DND-41 (cell line): Measurements from ENCODE around the gene KIR3DL3.
"Not testable (repeated sequence)": the region's sequence is repeated elsewhere in the genome, so short reads cannot be mapped to it uniquely, and the experiment has no call there.

ENCODE experiments used
- EZH2 ChIP-seq: IDR thresholded peaks from 3 replicates; pipeline ENCODE4 v1.6.1; 2012; ENCODE audit warnings: borderline replicate concordance, low read depth, mild to moderate bottlenecking, moderate library complexity, low read length, inconsistent platforms; ENCODE audit not compliant: severe bottlenecking
- TF ChIP-seq, protein P1 (sequence below): IDR thresholded peaks from 2 replicates; pipeline ENCODE4 v1.5.1; 2012; ENCODE audit warnings: borderline replicate concordance, low read length, moderate library complexity, mild to moderate bottlenecking; ENCODE audit not compliant: poor library complexity, severe bottlenecking; ENCODE audit errors: extremely low read depth

DNA sequence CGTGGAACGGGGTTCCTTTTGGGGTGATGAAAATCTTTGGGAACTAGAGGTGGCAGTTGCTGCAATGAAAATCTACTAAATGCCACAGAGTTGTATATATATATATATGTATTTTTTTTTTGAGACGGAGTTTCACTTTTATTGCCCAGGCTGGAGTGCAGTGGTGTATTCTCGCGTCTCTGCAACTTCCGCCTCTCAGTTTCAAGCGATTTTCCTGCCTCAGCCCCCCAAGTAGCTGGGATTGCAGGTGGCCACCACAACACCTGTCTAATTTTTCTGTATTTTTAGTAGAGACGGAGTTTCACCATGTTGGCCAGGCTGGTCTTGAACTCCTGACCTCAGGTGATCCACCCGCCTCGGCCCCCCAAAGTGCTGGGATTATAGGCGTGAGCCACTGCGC lies 42.6 kb upstream of the KIR3DL3 start:
- TF ChIP-seq, protein P1, sequence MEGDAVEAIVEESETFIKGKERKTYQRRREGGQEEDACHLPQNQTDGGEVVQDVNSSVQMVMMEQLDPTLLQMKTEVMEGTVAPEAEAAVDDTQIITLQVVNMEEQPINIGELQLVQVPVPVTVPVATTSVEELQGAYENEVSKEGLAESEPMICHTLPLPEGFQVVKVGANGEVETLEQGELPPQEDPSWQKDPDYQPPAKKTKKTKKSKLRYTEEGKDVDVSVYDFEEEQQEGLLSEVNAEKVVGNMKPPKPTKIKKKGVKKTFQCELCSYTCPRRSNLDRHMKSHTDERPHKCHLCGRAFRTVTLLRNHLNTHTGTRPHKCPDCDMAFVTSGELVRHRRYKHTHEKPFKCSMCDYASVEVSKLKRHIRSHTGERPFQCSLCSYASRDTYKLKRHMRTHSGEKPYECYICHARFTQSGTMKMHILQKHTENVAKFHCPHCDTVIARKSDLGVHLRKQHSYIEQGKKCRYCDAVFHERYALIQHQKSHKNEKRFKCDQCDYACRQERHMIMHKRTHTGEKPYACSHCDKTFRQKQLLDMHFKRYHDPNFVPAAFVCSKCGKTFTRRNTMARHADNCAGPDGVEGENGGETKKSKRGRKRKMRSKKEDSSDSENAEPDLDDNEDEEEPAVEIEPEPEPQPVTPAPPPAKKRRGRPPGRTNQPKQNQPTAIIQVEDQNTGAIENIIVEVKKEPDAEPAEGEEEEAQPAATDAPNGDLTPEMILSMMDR = not testable (repeated sequence)
- TF ChIP-seq EZH2 = not testable (repeated sequence)
